HepG2 (cell line): ENCODE measurements around the gene COPE. TPM values are rescaled to one million over a fixed set of nuclear protein-coding genes. Genes with fewer than 3 reads are reported as not detected.

Source experiments
- ATAC-seq: fragments of 200-7000 bp; cut with Tn5 transposase; 3 replicates; pipeline ENCODE4 v1.9.1; 2020; ENCODE audit warnings: mild to moderate bottlenecking, moderate library complexity
- BruUV-seq: library from RNA; stranded (reverse); fragments of 400-500 nt; replicated peaks from 2 replicates; lab custom pipeline; 2021; lab: Mats Ljungman, UMichigan
- CTCF ChIA-PET: fragments of 300-600 bp; formaldehyde crosslinking; extraction: SDS; loops from one replicate; lab custom pipeline; 2021; ENCODE audit warnings: low total read pairs, inconsistent platforms, low intra/inter-chr PET ratio; lab: Yijun Ruan, JAX
- POLR2A ChIA-PET: fragments of 350-600 bp; sonication (Branson Sonifier 250); formaldehyde crosslinking; loops from one replicate; lab custom pipeline; 2020; ENCODE audit warnings: antibody characterized with exemption, inconsistent platforms; lab: Yijun Ruan, JAX
- DNase-seq: peaks from one replicate; pipeline ENCODE4 v3.0.0-alpha.2; 2015; ENCODE audit warnings: low spot score
- FAIRE-seq: peaks from 3 replicates; lab custom pipeline; 2011; peaks lifted over from hg19 to GRCh38; lab: Jason Lieb, UNC
- H2AFZ ChIP-seq: one replicate; pipeline ENCODE4 v1.6.1; 2011; ENCODE audit warnings: low read length, inconsistent platforms
- H3K27ac ChIP-seq: fragments of 300-600 bp; 3 replicates; pipeline ENCODE4 v1.8.0; 2011; ENCODE audit warnings: mixed run types, mild to moderate bottlenecking, mixed read lengths, low read length, inconsistent platforms; ENCODE audit not compliant: insufficient read depth; ENCODE audit errors: extremely low read length
- H3K27me3 ChIP-seq, 2 experiments: fragments of 200-600 bp in 1 of 2; 2 replicates in 1 of 2; 3 replicates in 1 of 2; pipeline versions ENCODE4 v1.6.0 to v1.8.0; 2011; ENCODE audit warnings: low read length in 2 of 2, mild to moderate bottlenecking in 2 of 2, moderate library complexity in 2 of 2, inconsistent platforms in 1 of 2; ENCODE audit not compliant: insufficient read depth in 2 of 2, control insufficient read depth in 1 of 2
- H3K36me3 ChIP-seq, 2 experiments: fragments of 200-600 bp in 1 of 2; replicated peaks in 1 of 2; 2 replicates in 1 of 2; 3 replicates in 1 of 2; pipeline versions ENCODE4 v1.5.1 to v1.8.0; 2011; ENCODE audit warnings: low read length in 2 of 2, inconsistent platforms in 1 of 2; ENCODE audit not compliant: insufficient read depth in 2 of 2, control insufficient read depth in 1 of 2
- H3K4me1 ChIP-seq: 2 replicates; pipeline ENCODE4 v1.5.1; 2012; ENCODE audit warnings: low read length, inconsistent platforms; ENCODE audit not compliant: insufficient read depth
- H3K4me2 ChIP-seq: 2 replicates; pipeline ENCODE4 v1.6.0; 2011; ENCODE audit warnings: low read depth, low read length, inconsistent platforms
- H3K4me3 ChIP-seq, 3 experiments: fragments of 200-600 bp in 1 of 3; sonication (generic), shearing (Covaris generic) in 1 of 3; replicated peaks in 1 of 3; 2 replicates each; pipeline ENCODE4 v1.5.1; 2011 to 2016; ENCODE audit warnings: low read length in 3 of 3, inconsistent platforms in 2 of 3, low read depth in 2 of 3, mild to moderate bottlenecking in 2 of 3, control low read depth in 1 of 3, mixed read lengths in 1 of 3; ENCODE audit not compliant: insufficient read depth in 1 of 3
- H3K79me2 ChIP-seq: one replicate; pipeline ENCODE4 v1.6.1; 2011; ENCODE audit warnings: low read length, inconsistent platforms; ENCODE audit not compliant: insufficient read depth
- H3K9ac ChIP-seq: 2 replicates; pipeline ENCODE4 v1.6.0; 2011; ENCODE audit warnings: mild to moderate bottlenecking, low read depth, low read length, inconsistent platforms; ENCODE audit not compliant: insufficient read depth
- H3K9me3 ChIP-seq: 2 replicates; pipeline ENCODE4 v1.5.1; 2012; ENCODE audit warnings: mild to moderate bottlenecking, low read length
- H4K20me1 ChIP-seq: 2 replicates; pipeline ENCODE4 v1.6.0; 2011; ENCODE audit warnings: inconsistent platforms, mild to moderate bottlenecking, low read length, moderate library complexity; ENCODE audit not compliant: insufficient read depth
- ARHGAP35 ChIP-seq: sonication (generic); formaldehyde crosslinking; IDR thresholded peaks from 2 replicates; pipeline ENCODE4 v1.9.0; 2022; ENCODE audit warnings: mild to moderate bottlenecking, inconsistent platforms, moderate library complexity, missing genetic modification reagents, borderline replicate concordance
- HNRNPLL ChIP-seq: fragments of 200-400 bp; formaldehyde crosslinking; IDR thresholded peaks from 2 replicates; pipeline ENCODE4 v1.6.1; 2017; ENCODE audit warnings: mild to moderate bottlenecking, low read depth, low read length; ENCODE audit not compliant: poor library complexity, severe bottlenecking
- KDM1A ChIP-seq: IDR thresholded peaks from 2 replicates; pipeline ENCODE4 v1.6.1; 2016; ENCODE audit warnings: missing compliant biosample characterization
- KLF13 ChIP-seq: sonication (generic); formaldehyde crosslinking; IDR thresholded peaks from 2 replicates; pipeline ENCODE4 v1.4.0; 2020; ENCODE audit warnings: mild to moderate bottlenecking, missing genetic modification reagents
- RBFOX2 ChIP-seq: fragments of 200-400 bp; formaldehyde crosslinking; IDR thresholded peaks from 2 replicates; pipeline ENCODE4 v1.6.1; 2017; ENCODE audit warnings: low read depth, mild to moderate bottlenecking, low read length
- TP53 ChIP-seq: sonication (generic); formaldehyde crosslinking; conservative IDR thresholded peaks from 2 replicates; pipeline ENCODE4 v1.4.0; 2020; ENCODE audit warnings: missing genetic modification reagents
- ZNF232 ChIP-seq: sonication (generic); formaldehyde crosslinking; IDR thresholded peaks from 2 replicates; pipeline ENCODE4 v1.4.0; 2020; ENCODE audit warnings: missing genetic modification reagents, borderline replicate concordance
- ZNF30 ChIP-seq: sonication (generic); formaldehyde crosslinking; IDR thresholded peaks from 2 replicates; pipeline ENCODE4 v1.5.0; 2020; ENCODE audit warnings: mild to moderate bottlenecking, missing genetic modification reagents
- ZNF343 ChIP-seq: sonication (generic); formaldehyde crosslinking; IDR thresholded peaks from 2 replicates; pipeline ENCODE4 v1.4.0; 2020; ENCODE audit warnings: mild to moderate bottlenecking, missing genetic modification reagents
- ZNF724P ChIP-seq: sonication (generic); formaldehyde crosslinking; IDR thresholded peaks from 2 replicates; pipeline ENCODE4 v1.8.0; 2022; ENCODE audit warnings: missing genetic modification reagents, borderline replicate concordance
- WGBS: methylation state at CpG from one replicate; pipeline ENCODE4 v1.1.6; 2017; ENCODE audit warnings: low lambda C conversion rate; 5-methylcytosine and 5-hydroxymethylcytosine counted together
- in situ Hi-C: cut with HindIII; loops from 2 replicates; pipeline ENCODE4 v1.10.0; 2017; ENCODE audit warnings: low pct_unique_long_range_greater_than_20kb; ENCODE audit not compliant: extremely low pct_ligation_motif_present
- intact Hi-C: fragments of 100-400 bp; cut with micrococcal nuclease; formaldehyde crosslinking; loops from one replicate; pipeline ENCODE4 v1.10.0; 2022; ENCODE audit not compliant: unreplicated experiment
- polyA plus RNA-seq, 8 experiments: library from polyadenylated mRNA; depleted of rRNA in 3 of 8; stranded (reverse) in 7 of 8; unstranded in 1 of 8; fragments of >200 nt; fragmentation: Illumina TruSeq in 4 of 8; extraction: Trizol in 4 of 8; gene quantifications; 2 replicates each; pipeline versions ENCODE4 v1.2.1 to v1.2.3, GENCODE V29; 2011 to 2016; ENCODE audit warnings: low read depth in 4 of 8, missing spikeins in 1 of 8, mixed read lengths in 1 of 8; ENCODE audit not compliant: insufficient read depth in 1 of 8
- total RNA-seq, 5 experiments: library from RNA; depleted of rRNA; stranded (reverse); fragments of >200 nt; fragmentation: Illumina TruSeq; extraction: Trizol; gene quantifications; 2 replicates each; pipeline ENCODE4 v1.2.3, GENCODE V29; 2016; ENCODE audit warnings: low read depth in 1 of 5

Gene COPE
- total and polyA plus RNA-seq, 2 of the 13 experiments (the other 11 are each of a cell fraction or from before 2014, with no cell fraction given): 189 to 205 TPM

- ChIA-PET POLR2A (interaction anchor here (1.4 kb wide), 1 partner anchor 40 kb away, joined by 3 read pairs; the partner anchor contains the start of gene COPE), CTCF (no interaction called here)
- peaks cover 10% of the 10 kb centered on the region for H3K4me1 ChIP-seq
- H3K27ac ChIP-seq: no peak overlapping the region
- no peak overlapping the region for H3K9ac ChIP-seq
- no peaks in the 10 kb centered on the region for H3K9me3 ChIP-seq
- in situ Hi-C loops: no loop called here
- no TSS peak for BruUV-seq
- TF ChIP-seq ARHGAP35 (no peak), TP53 (CRISPR knock-in tag) (no peak), KLF13 (no peak), ZNF30 (CRISPR knock-in tag) (no peak), ZNF724P (CRISPR knock-in tag) (no peak), HNRNPLL (no peak), KDM1A (CRISPR knock-in tag) (no peak), RBFOX2 (no peak), ZNF343 (CRISPR knock-in tag) (no peak), ZNF232 (CRISPR knock-in tag) (no peak)
- H3K79me2 ChIP-seq: no peaks in the 10 kb centered on the region
- no peak overlapping the region for H2AFZ ChIP-seq
- H3K27me3 ChIP-seq: no peaks in the 10 kb centered on the region
- no peak for FAIRE-seq
- no peaks in the 10 kb centered on the region for H4K20me1 ChIP-seq
- no peak for DNase-seq
- WGBS: 93% methylated on average over 24 of the region's 34 CpGs
- no peak overlapping the region for H3K4me2 ChIP-seq
- peaks cover 2 to 5% of the 10 kb centered on the region in 2 experiments; a peak in 2 of 5 replicates for H3K36me3 ChIP-seq
- intact Hi-C loops: no loop called here
- peak; percentile 5; the same call in 2 of the 3 replicates for ATAC-seq
- no peak overlapping the region for H3K4me3 ChIP-seq
Measured at GRCh38 chr19:18878858-18879578, 40.2 kb downstream of the COPE start.
